Neural cell (in vitro differentiated cells): ENCODE measurements around the gene ZNF862.

ENCODE experiments used
- EP300 ChIP-seq: fragments of 450-650 bp; conservative IDR thresholded peaks from 2 replicates; pipeline ENCODE4 v1.6.1; 2014; ENCODE audit warnings: antibody characterized with exemption, mild to moderate bottlenecking, moderate library complexity; ENCODE audit not compliant: poor library complexity, severe bottlenecking
- EZH2 ChIP-seq: fragments of 200-600, 300-800 bp; shearing (Covaris generic), sonication (generic); IDR thresholded peaks from 2 replicates; pipeline ENCODE4 v1.6.1; 2014; ENCODE audit warnings: antibody characterized with exemption, low read length, borderline replicate concordance, mild to moderate bottlenecking; ENCODE audit not compliant: insufficient read depth, poor library complexity, severe bottlenecking
- TAF1 ChIP-seq: IDR thresholded peaks from 2 replicates; pipeline ENCODE4 v1.6.1; 2012; ENCODE audit warnings: low read depth
- TF ChIP-seq, protein P1 (sequence below): fragments of 450-650 bp; IDR thresholded peaks from 2 replicates; pipeline ENCODE4 v1.5.1; 2014; ENCODE audit warnings: antibody characterized with exemption, mild to moderate bottlenecking, moderate library complexity; ENCODE audit not compliant: poor library complexity, severe bottlenecking
- TF ChIP-seq, protein P2 (sequence below): IDR thresholded peaks from 2 replicates; pipeline ENCODE4 v1.6.1; 2012; ENCODE audit warnings: borderline replicate concordance

DNA sequence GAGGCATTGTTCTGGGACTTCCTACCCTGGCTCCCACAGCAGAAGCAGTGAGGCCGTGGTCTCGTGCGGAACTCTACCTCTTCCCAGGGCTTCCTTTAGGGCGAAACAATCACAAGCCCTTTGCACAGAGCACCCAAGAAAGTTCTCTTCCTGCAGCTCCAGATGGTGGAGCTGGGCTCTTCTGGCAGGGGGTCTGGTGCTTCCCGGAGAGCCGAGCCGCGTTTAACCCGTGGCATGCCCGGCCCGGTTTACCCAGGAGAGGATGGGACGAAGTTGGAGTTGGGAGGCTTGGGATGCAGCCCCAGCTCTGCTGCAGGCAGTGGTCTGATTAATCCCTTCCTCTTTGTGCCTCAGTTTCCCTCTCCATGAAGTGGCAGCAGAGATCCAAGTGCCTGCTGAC is 26.6 kb downstream of the ZNF862 start:
- TF ChIP-seq EZH2: no peak
- TF ChIP-seq, protein P1, sequence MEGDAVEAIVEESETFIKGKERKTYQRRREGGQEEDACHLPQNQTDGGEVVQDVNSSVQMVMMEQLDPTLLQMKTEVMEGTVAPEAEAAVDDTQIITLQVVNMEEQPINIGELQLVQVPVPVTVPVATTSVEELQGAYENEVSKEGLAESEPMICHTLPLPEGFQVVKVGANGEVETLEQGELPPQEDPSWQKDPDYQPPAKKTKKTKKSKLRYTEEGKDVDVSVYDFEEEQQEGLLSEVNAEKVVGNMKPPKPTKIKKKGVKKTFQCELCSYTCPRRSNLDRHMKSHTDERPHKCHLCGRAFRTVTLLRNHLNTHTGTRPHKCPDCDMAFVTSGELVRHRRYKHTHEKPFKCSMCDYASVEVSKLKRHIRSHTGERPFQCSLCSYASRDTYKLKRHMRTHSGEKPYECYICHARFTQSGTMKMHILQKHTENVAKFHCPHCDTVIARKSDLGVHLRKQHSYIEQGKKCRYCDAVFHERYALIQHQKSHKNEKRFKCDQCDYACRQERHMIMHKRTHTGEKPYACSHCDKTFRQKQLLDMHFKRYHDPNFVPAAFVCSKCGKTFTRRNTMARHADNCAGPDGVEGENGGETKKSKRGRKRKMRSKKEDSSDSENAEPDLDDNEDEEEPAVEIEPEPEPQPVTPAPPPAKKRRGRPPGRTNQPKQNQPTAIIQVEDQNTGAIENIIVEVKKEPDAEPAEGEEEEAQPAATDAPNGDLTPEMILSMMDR: no peak
- TF ChIP-seq, protein P2, sequence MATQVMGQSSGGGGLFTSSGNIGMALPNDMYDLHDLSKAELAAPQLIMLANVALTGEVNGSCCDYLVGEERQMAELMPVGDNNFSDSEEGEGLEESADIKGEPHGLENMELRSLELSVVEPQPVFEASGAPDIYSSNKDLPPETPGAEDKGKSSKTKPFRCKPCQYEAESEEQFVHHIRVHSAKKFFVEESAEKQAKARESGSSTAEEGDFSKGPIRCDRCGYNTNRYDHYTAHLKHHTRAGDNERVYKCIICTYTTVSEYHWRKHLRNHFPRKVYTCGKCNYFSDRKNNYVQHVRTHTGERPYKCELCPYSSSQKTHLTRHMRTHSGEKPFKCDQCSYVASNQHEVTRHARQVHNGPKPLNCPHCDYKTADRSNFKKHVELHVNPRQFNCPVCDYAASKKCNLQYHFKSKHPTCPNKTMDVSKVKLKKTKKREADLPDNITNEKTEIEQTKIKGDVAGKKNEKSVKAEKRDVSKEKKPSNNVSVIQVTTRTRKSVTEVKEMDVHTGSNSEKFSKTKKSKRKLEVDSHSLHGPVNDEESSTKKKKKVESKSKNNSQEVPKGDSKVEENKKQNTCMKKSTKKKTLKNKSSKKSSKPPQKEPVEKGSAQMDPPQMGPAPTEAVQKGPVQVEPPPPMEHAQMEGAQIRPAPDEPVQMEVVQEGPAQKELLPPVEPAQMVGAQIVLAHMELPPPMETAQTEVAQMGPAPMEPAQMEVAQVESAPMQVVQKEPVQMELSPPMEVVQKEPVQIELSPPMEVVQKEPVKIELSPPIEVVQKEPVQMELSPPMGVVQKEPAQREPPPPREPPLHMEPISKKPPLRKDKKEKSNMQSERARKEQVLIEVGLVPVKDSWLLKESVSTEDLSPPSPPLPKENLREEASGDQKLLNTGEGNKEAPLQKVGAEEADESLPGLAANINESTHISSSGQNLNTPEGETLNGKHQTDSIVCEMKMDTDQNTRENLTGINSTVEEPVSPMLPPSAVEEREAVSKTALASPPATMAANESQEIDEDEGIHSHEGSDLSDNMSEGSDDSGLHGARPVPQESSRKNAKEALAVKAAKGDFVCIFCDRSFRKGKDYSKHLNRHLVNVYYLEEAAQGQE: no peak
- TF ChIP-seq EP300: no peak
- TF ChIP-seq TAF1: no peak
